Measurements from ENCODE around the gene BTBD16.

The BTBD16 gene

DNA sequence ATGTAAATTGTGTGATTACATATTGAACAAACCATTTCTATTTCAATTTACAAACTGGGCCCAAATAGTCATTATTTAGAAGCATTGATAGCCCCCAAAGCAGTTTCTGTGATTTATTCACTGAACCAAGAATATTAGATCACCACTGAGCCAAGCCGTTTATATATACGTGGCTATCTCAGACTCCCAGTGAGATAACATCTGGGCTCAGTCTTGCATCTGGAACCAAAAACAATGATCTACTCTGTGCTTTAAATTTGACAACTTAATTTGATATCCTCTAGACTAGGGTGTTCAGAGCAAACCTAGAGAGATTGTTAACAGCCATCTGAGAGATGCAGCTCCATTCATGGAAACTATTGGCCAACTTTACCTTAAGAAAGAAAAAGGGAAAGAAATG lies 41.4 kb upstream of the BTBD16 start:
- Histone ChIP-seq H3K9me3 (no peaks in the 10 kb centered on the region), H3K27ac (no peak overlapping the region), H3K36me3 (no peaks in the 10 kb centered on the region), H3K4me3 (ENCODE audit: low read depth in 1 of 2, low read length in 1 of 2) (no peak overlapping the region), H3K4me1 (ENCODE audit: control insufficient read depth in 1 of 2, insufficient read depth in 1 of 2, low read depth in 1 of 2, low read length in 1 of 2) (no peaks in the 10 kb centered on the region), H3K27me3 (peaks cover 26% of the 10 kb centered on the region)
- TF ChIP-seq, protein P1, sequence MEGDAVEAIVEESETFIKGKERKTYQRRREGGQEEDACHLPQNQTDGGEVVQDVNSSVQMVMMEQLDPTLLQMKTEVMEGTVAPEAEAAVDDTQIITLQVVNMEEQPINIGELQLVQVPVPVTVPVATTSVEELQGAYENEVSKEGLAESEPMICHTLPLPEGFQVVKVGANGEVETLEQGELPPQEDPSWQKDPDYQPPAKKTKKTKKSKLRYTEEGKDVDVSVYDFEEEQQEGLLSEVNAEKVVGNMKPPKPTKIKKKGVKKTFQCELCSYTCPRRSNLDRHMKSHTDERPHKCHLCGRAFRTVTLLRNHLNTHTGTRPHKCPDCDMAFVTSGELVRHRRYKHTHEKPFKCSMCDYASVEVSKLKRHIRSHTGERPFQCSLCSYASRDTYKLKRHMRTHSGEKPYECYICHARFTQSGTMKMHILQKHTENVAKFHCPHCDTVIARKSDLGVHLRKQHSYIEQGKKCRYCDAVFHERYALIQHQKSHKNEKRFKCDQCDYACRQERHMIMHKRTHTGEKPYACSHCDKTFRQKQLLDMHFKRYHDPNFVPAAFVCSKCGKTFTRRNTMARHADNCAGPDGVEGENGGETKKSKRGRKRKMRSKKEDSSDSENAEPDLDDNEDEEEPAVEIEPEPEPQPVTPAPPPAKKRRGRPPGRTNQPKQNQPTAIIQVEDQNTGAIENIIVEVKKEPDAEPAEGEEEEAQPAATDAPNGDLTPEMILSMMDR (IDR thresholded peaks at IDR 0.05), result no peak

DNA sequence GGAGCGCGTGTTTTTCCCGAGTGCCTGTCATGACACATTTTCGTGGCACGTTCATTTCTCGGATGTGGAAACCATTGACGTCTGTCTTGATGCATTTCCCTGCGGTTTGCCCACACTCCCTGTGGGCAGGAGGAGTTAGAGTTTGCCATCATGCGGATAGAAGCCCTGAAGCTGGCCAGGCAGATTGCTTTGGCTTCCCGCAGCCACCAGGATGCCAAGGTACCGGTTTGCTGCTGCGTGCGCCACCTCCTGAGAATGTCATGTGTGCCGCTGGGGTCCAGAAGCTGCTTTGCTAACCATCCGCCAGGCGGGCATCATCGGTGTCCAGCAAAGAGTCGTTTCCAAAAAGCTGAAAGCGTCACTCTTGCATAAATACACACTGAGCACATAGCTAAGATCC lies 40.9 kb upstream of the BTBD16 start:
- no peaks in the 10 kb centered on the region for H3K9me3 ChIP-seq
- H3K4me1 ChIP-seq (ENCODE audit: control insufficient read depth in 1 of 2, insufficient read depth in 1 of 2, low read depth in 1 of 2, low read length in 1 of 2), result no peaks in the 10 kb centered on the region
- H3K36me3 ChIP-seq, result no peaks in the 10 kb centered on the region
- TF ChIP-seq, protein P1 (IDR thresholded peaks at IDR 0.05), result no peak
- H3K27me3 ChIP-seq, result peaks cover 22% of the 10 kb centered on the region
- no peak overlapping the region for H3K27ac ChIP-seq
- no peak overlapping the region for H3K4me3 ChIP-seq (ENCODE audit: low read depth in 1 of 2, low read length in 1 of 2)

DNA sequence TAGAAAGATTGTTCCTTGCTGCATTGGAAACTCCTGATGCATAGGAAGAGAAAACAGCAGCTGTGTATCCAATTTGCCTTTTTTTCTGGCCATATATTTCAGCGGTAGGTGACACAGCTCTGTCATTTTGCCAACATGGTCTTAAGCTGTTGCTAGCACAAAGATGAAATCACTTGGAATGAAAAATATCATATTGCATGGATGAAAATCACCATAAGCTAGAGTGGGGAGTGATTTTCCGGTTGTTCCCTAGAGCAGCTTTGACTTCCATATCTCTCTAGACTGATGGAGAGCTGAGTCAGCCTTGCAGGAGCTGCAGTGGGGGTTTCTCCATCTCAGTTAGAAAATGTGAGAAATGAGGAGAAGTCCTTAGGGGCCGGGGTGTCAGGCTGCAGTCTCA lies 38.3 kb upstream of the BTBD16 start:
- Histone ChIP-seq H3K4me3 (ENCODE audit: low read depth in 1 of 2, low read length in 1 of 2) (no peak overlapping the region), H3K27me3 (peaks cover 7% of the 10 kb centered on the region), H3K36me3 (no peaks in the 10 kb centered on the region), H3K9me3 (no peaks in the 10 kb centered on the region), H3K4me1 (ENCODE audit: control insufficient read depth in 1 of 2, insufficient read depth in 1 of 2, low read depth in 1 of 2, low read length in 1 of 2) (no peaks in the 10 kb centered on the region), H3K27ac (no peak overlapping the region)
- TF ChIP-seq, protein P1 (IDR thresholded peaks at IDR 0.05), result no peak

DNA sequence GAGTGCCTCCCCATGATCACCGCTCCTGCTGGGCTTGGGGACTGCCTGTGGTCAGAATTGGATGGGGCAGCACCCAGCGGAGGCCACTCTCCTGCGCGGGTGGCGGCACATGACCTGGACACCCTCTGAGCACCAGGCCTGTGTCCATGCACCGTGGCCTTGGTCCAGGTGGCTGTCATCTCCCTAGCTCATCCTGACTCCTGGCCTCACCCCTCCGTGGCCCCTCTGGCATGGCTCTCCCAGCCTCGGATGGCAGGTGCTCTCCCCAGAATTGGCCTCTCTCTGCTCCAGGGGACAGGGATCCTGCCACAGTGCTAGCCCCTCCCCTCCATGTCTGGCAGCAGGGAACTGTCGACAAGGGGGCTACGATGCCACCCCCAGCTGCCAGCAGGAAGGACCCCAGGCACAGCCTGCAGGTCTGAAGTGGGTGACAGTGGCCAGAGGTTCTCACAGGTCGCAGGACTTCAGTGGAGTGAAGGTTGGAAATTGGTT lies 37.2 kb upstream of the BTBD16 start:
- Histone ChIP-seq H3K27ac (no peak overlapping the region), H3K27me3 (no peaks in the 10 kb centered on the region), H3K36me3 (no peaks in the 10 kb centered on the region), H3K4me1 (ENCODE audit: control insufficient read depth in 1 of 2, insufficient read depth in 1 of 2, low read depth in 1 of 2, low read length in 1 of 2) (no peaks in the 10 kb centered on the region), H3K9me3 (no peaks in the 10 kb centered on the region), H3K4me3 (ENCODE audit: low read depth in 1 of 2, low read length in 1 of 2) (no peak overlapping the region)
- TF ChIP-seq, protein P1 (IDR thresholded peaks at IDR 0.05), result no peak

DNA sequence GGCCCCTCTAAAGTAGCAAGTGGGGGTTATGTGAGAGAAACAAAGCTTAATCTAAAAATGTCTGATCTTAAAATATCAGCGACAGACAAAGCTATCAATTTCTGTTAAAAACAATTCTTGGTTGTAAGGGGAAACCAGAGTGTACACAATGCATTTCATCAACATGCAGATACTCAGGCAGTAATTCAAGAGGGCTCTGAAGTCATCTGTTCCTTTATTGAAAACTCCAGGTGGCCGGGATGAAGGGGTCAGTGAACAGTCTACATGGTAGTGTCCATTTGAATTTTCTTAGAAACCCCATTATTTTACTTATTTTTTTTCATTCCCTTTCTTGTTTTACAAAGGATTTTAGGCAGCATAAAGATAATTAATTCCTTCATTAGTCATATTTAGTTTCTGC lies 36.7 kb upstream of the BTBD16 start:
- no peak overlapping the region for H3K4me3 ChIP-seq (ENCODE audit: low read depth in 1 of 2, low read length in 1 of 2)
- TF ChIP-seq, protein P1 (IDR thresholded peaks at IDR 0.05), result no peak
- H3K9me3 ChIP-seq, result no peaks in the 10 kb centered on the region
- H3K4me1 ChIP-seq (ENCODE audit: control insufficient read depth in 1 of 2, insufficient read depth in 1 of 2, low read depth in 1 of 2, low read length in 1 of 2), result no peaks in the 10 kb centered on the region
- no peaks in the 10 kb centered on the region for H3K27me3 ChIP-seq
- no peaks in the 10 kb centered on the region for H3K36me3 ChIP-seq
- H3K27ac ChIP-seq, result no peak overlapping the region
